HepG2 (cell line): ENCODE data around the gene ILDR2. TPM values are rescaled to one million over a fixed set of nuclear protein-coding genes. Genes with fewer than 3 reads are reported as not detected.

Source experiments
- ATAC-seq: fragments of 200-7000 bp; cut with Tn5 transposase; 3 replicates; pipeline ENCODE4 v1.9.1; 2020; ENCODE audit warnings: mild to moderate bottlenecking, moderate library complexity
- BruUV-seq: library from RNA; stranded (reverse); fragments of 400-500 nt; replicated peaks from 2 replicates; lab custom pipeline; 2021; lab: Mats Ljungman, UMichigan
- CTCF ChIA-PET: fragments of 300-600 bp; formaldehyde crosslinking; extraction: SDS; loops from one replicate; lab custom pipeline; 2021; ENCODE audit warnings: low total read pairs, inconsistent platforms, low intra/inter-chr PET ratio; lab: Yijun Ruan, JAX
- POLR2A ChIA-PET: fragments of 350-600 bp; sonication (Branson Sonifier 250); formaldehyde crosslinking; loops from one replicate; lab custom pipeline; 2020; ENCODE audit warnings: antibody characterized with exemption, inconsistent platforms; lab: Yijun Ruan, JAX
- DNase-seq: peaks from one replicate; pipeline ENCODE4 v3.0.0-alpha.2; 2015; ENCODE audit warnings: low spot score
- FAIRE-seq: peaks from 3 replicates; lab custom pipeline; 2011; peaks lifted over from hg19 to GRCh38; lab: Jason Lieb, UNC
- H2AFZ ChIP-seq: one replicate; pipeline ENCODE4 v1.6.1; 2011; ENCODE audit warnings: low read length, inconsistent platforms
- H3K27ac ChIP-seq: fragments of 300-600 bp; 3 replicates; pipeline ENCODE4 v1.8.0; 2011; ENCODE audit warnings: mixed run types, mild to moderate bottlenecking, mixed read lengths, low read length, inconsistent platforms; ENCODE audit not compliant: insufficient read depth; ENCODE audit errors: extremely low read length
- H3K27me3 ChIP-seq, 2 experiments: fragments of 200-600 bp in 1 of 2; 2 replicates in 1 of 2; 3 replicates in 1 of 2; pipeline versions ENCODE4 v1.6.0 to v1.8.0; 2011; ENCODE audit warnings: low read length in 2 of 2, mild to moderate bottlenecking in 2 of 2, moderate library complexity in 2 of 2, inconsistent platforms in 1 of 2; ENCODE audit not compliant: insufficient read depth in 2 of 2, control insufficient read depth in 1 of 2
- H3K36me3 ChIP-seq, 2 experiments: fragments of 200-600 bp in 1 of 2; replicated peaks in 1 of 2; 2 replicates in 1 of 2; 3 replicates in 1 of 2; pipeline versions ENCODE4 v1.5.1 to v1.8.0; 2011; ENCODE audit warnings: low read length in 2 of 2, inconsistent platforms in 1 of 2; ENCODE audit not compliant: insufficient read depth in 2 of 2, control insufficient read depth in 1 of 2
- H3K4me1 ChIP-seq: 2 replicates; pipeline ENCODE4 v1.5.1; 2012; ENCODE audit warnings: low read length, inconsistent platforms; ENCODE audit not compliant: insufficient read depth
- H3K4me2 ChIP-seq: 2 replicates; pipeline ENCODE4 v1.6.0; 2011; ENCODE audit warnings: low read depth, low read length, inconsistent platforms
- H3K4me3 ChIP-seq, 3 experiments: fragments of 200-600 bp in 1 of 3; sonication (generic), shearing (Covaris generic) in 1 of 3; replicated peaks in 1 of 3; 2 replicates each; pipeline ENCODE4 v1.5.1; 2011 to 2016; ENCODE audit warnings: low read length in 3 of 3, inconsistent platforms in 2 of 3, low read depth in 2 of 3, mild to moderate bottlenecking in 2 of 3, control low read depth in 1 of 3, mixed read lengths in 1 of 3; ENCODE audit not compliant: insufficient read depth in 1 of 3
- H3K79me2 ChIP-seq: one replicate; pipeline ENCODE4 v1.6.1; 2011; ENCODE audit warnings: low read length, inconsistent platforms; ENCODE audit not compliant: insufficient read depth
- H3K9ac ChIP-seq: 2 replicates; pipeline ENCODE4 v1.6.0; 2011; ENCODE audit warnings: mild to moderate bottlenecking, low read depth, low read length, inconsistent platforms; ENCODE audit not compliant: insufficient read depth
- H3K9me3 ChIP-seq: 2 replicates; pipeline ENCODE4 v1.5.1; 2012; ENCODE audit warnings: mild to moderate bottlenecking, low read length
- H4K20me1 ChIP-seq: 2 replicates; pipeline ENCODE4 v1.6.0; 2011; ENCODE audit warnings: inconsistent platforms, mild to moderate bottlenecking, low read length, moderate library complexity; ENCODE audit not compliant: insufficient read depth
- MTA1 ChIP-seq: sonication (generic); formaldehyde crosslinking; IDR thresholded peaks from 2 replicates; pipeline ENCODE4 v1.4.0; 2020; ENCODE audit warnings: missing genetic modification reagents, mild to moderate bottlenecking, borderline replicate concordance
- MTA3 ChIP-seq: sonication (generic); formaldehyde crosslinking; IDR thresholded peaks from 2 replicates; pipeline ENCODE4 v1.4.0; 2020; ENCODE audit warnings: missing genetic modification reagents
- MTF2 ChIP-seq: sonication (generic); formaldehyde crosslinking; IDR thresholded peaks from 2 replicates; pipeline ENCODE4 v1.5.0; 2020; ENCODE audit warnings: missing genetic modification reagents, borderline replicate concordance
- SMARCC2 ChIP-seq: fragments of 450-650 bp; IDR thresholded peaks from 2 replicates; pipeline ENCODE4 v1.6.1; 2017; ENCODE audit warnings: antibody characterized with exemption, mild to moderate bottlenecking
- SRSF9 ChIP-seq: fragments of 200-400 bp; formaldehyde crosslinking; IDR thresholded peaks from 2 replicates; pipeline ENCODE4 v1.6.1; 2018; ENCODE audit warnings: borderline replicate concordance, mild to moderate bottlenecking, low read depth, low read length; ENCODE audit not compliant: insufficient read depth, poor library complexity, severe bottlenecking
- ZNF138 ChIP-seq: sonication (generic); formaldehyde crosslinking; IDR thresholded peaks from 2 replicates; pipeline ENCODE4 v1.5.0; 2020; ENCODE audit warnings: mild to moderate bottlenecking, low read depth, missing genetic modification reagents
- ZNF543 ChIP-seq: sonication (generic); formaldehyde crosslinking; IDR thresholded peaks from 2 replicates; pipeline ENCODE4 v1.4.0; 2020; ENCODE audit warnings: mild to moderate bottlenecking, missing genetic modification reagents
- ZSCAN12 ChIP-seq: sonication (generic); formaldehyde crosslinking; IDR thresholded peaks from 2 replicates; pipeline ENCODE4 v1.9.0; 2021; ENCODE audit warnings: mild to moderate bottlenecking, missing genetic modification reagents
- WGBS: methylation state at CpG from one replicate; pipeline ENCODE4 v1.1.6; 2017; ENCODE audit warnings: low lambda C conversion rate; 5-methylcytosine and 5-hydroxymethylcytosine counted together
- in situ Hi-C: cut with HindIII; loops from 2 replicates; pipeline ENCODE4 v1.10.0; 2017; ENCODE audit warnings: low pct_unique_long_range_greater_than_20kb; ENCODE audit not compliant: extremely low pct_ligation_motif_present
- intact Hi-C: fragments of 100-400 bp; cut with micrococcal nuclease; formaldehyde crosslinking; loops from one replicate; pipeline ENCODE4 v1.10.0; 2022; ENCODE audit not compliant: unreplicated experiment
- polyA plus RNA-seq, 8 experiments: library from polyadenylated mRNA; depleted of rRNA in 3 of 8; stranded (reverse) in 7 of 8; unstranded in 1 of 8; fragments of >200 nt; fragmentation: Illumina TruSeq in 4 of 8; extraction: Trizol in 4 of 8; gene quantifications; 2 replicates each; pipeline versions ENCODE4 v1.2.1 to v1.2.3, GENCODE V29; 2011 to 2016; ENCODE audit warnings: low read depth in 4 of 8, missing spikeins in 1 of 8, mixed read lengths in 1 of 8; ENCODE audit not compliant: insufficient read depth in 1 of 8
- total RNA-seq, 5 experiments: library from RNA; depleted of rRNA; stranded (reverse); fragments of >200 nt; fragmentation: Illumina TruSeq; extraction: Trizol; gene quantifications; 2 replicates each; pipeline ENCODE4 v1.2.3, GENCODE V29; 2016; ENCODE audit warnings: low read depth in 1 of 5
- TF ChIP-seq, protein P1 (sequence below): sonication (generic); formaldehyde crosslinking; IDR thresholded peaks from 2 replicates; pipeline ENCODE4 v1.4.0; 2020; ENCODE audit warnings: low read depth, mild to moderate bottlenecking, missing genetic modification reagents
- TF ChIP-seq, protein P2 (sequence below): sonication (generic); formaldehyde crosslinking; conservative IDR thresholded peaks from 2 replicates; pipeline ENCODE4 v1.8.0; 2022; ENCODE audit warnings: missing genetic modification reagents
- TF ChIP-seq, protein P3 (sequence below): sonication (generic); formaldehyde crosslinking; IDR thresholded peaks from 2 replicates; pipeline ENCODE4 v1.4.0; 2020; ENCODE audit warnings: mild to moderate bottlenecking, missing genetic modification reagents
- TF ChIP-seq, protein P4 (sequence below): sonication (generic); formaldehyde crosslinking; IDR thresholded peaks from 2 replicates; pipeline ENCODE4 v1.9.0; 2021; ENCODE audit warnings: missing genetic modification reagents, borderline replicate concordance

Gene ILDR2
- total and polyA plus RNA-seq, 2 of the 13 experiments (the other 11 are each of a cell fraction or from before 2014, with no cell fraction given), result 0.04 TPM; not detected in 1

DNA sequence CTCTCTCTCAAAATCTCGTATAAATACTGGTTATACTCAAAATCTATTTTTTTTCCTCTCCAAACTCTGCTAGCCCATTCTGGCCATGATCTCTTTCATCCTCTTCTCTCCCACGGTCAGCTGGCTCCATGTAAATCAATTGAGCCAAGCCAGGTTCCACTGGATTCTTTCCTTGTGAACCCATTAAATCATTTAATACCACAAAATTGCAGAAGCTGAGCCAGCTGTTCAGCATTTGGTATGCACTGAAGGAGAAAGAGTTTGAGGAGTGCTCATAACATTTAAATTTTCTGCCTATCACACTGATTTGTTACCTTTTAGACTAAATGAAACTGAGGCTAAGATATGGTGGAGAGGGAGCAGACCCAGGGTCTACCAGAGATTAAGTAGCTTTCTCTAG lies 70.2 kb downstream of the ILDR2 start:
- ChIA-PET CTCF (no interaction called here), POLR2A (no interaction called here)
- Histone ChIP-seq H3K4me1 (no peaks in the 10 kb centered on the region), H4K20me1 (no peaks in the 10 kb centered on the region), H3K4me2 (no peak overlapping the region), H3K27ac (no peak overlapping the region), H3K27me3 (peaks cover 0 to 4% of the 10 kb centered on the region in 2 experiments; a peak in 1 of 5 replicates), H2AFZ (no peak overlapping the region), H3K9me3 (no peaks in the 10 kb centered on the region), H3K4me3 (no peak overlapping the region), H3K9ac (no peak overlapping the region), H3K36me3 (no peaks in the 10 kb centered on the region), H3K79me2 (no peaks in the 10 kb centered on the region)
- TF ChIP-seq, protein P1, sequence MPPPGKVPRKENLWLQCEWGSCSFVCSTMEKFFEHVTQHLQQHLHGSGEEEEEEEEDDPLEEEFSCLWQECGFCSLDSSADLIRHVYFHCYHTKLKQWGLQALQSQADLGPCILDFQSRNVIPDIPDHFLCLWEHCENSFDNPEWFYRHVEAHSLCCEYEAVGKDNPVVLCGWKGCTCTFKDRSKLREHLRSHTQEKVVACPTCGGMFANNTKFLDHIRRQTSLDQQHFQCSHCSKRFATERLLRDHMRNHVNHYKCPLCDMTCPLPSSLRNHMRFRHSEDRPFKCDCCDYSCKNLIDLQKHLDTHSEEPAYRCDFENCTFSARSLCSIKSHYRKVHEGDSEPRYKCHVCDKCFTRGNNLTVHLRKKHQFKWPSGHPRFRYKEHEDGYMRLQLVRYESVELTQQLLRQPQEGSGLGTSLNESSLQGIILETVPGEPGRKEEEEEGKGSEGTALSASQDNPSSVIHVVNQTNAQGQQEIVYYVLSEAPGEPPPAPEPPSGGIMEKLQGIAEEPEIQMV (CRISPR knock-in tag), result no peak
- FAIRE-seq, result no peak
- DNase-seq, result no peak
- BruUV-seq, result no TSS peak
- no peak for ATAC-seq
- in situ Hi-C loops (no loop called here), intact Hi-C loops (no loop called here)
- 0% methylated on average over 2 of the region's 2 CpGs for WGBS

DNA sequence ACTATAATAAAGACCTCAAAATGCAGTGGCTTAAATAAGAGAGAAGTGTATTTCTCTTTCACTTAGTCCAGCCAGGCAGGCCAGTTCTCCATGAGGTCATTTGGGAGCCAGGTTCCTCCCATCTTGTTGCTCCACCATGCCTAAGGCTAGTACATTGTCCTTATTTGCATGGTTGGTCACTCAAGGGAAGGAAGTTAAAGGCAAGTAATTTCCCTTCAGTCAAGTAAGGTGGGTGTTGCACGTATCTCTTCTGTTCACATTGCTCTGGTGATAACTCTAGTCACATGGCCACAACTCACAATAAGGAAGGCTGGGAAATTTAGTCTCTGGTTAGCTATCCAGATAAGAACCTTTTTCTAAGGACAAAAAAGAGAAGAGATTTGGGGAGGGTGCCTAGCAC lies 72.1 kb downstream of the ILDR2 start:
- in situ Hi-C loops, result no loop called here
- CTCF ChIA-PET, result no interaction called here
- Histone ChIP-seq H2AFZ (no peak overlapping the region), H3K9ac (no peak overlapping the region), H4K20me1 (no peaks in the 10 kb centered on the region), H3K4me3 (no peak overlapping the region), H3K79me2 (no peaks in the 10 kb centered on the region), H3K36me3 (no peaks in the 10 kb centered on the region), H3K27ac (no peak overlapping the region), H3K4me2 (no peak overlapping the region), H3K9me3 (no peaks in the 10 kb centered on the region), H3K4me1 (no peaks in the 10 kb centered on the region), H3K27me3 (peaks cover 0 to 4% of the 10 kb centered on the region in 2 experiments; a peak in 1 of 5 replicates)
- WGBS, result 0% methylated on average over 1 of the region's 1 CpG
- FAIRE-seq (no peak), DNase-seq (no peak), ATAC-seq (no peak)
- BruUV-seq, result no TSS peak
- POLR2A ChIA-PET, result no interaction called here
- intact Hi-C loops, result no loop called here
- TF ChIP-seq SMARCC2 (no peak), ZNF138 (CRISPR knock-in tag) (no peak), MTA1 (CRISPR knock-in tag) (no peak), ZNF543 (CRISPR knock-in tag) (no peak), SRSF9 (no peak), MTA3 (no peak), ZSCAN12 (CRISPR knock-in tag) (no peak), MTF2 (CRISPR knock-in tag) (no peak)
- TF ChIP-seq, protein P2, sequence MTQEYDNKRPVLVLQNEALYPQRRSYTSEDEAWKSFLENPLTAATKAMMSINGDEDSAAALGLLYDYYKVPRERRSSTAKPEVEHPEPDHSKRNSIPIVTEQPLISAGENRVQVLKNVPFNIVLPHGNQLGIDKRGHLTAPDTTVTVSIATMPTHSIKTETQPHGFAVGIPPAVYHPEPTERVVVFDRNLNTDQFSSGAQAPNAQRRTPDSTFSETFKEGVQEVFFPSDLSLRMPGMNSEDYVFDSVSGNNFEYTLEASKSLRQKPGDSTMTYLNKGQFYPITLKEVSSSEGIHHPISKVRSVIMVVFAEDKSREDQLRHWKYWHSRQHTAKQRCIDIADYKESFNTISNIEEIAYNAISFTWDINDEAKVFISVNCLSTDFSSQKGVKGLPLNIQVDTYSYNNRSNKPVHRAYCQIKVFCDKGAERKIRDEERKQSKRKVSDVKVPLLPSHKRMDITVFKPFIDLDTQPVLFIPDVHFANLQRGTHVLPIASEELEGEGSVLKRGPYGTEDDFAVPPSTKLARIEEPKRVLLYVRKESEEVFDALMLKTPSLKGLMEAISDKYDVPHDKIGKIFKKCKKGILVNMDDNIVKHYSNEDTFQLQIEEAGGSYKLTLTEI (CRISPR knock-in tag), result no peak
- TF ChIP-seq, protein P3, sequence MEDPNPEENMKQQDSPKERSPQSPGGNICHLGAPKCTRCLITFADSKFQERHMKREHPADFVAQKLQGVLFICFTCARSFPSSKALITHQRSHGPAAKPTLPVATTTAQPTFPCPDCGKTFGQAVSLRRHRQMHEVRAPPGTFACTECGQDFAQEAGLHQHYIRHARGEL, result no peak
- TF ChIP-seq, protein P4, sequence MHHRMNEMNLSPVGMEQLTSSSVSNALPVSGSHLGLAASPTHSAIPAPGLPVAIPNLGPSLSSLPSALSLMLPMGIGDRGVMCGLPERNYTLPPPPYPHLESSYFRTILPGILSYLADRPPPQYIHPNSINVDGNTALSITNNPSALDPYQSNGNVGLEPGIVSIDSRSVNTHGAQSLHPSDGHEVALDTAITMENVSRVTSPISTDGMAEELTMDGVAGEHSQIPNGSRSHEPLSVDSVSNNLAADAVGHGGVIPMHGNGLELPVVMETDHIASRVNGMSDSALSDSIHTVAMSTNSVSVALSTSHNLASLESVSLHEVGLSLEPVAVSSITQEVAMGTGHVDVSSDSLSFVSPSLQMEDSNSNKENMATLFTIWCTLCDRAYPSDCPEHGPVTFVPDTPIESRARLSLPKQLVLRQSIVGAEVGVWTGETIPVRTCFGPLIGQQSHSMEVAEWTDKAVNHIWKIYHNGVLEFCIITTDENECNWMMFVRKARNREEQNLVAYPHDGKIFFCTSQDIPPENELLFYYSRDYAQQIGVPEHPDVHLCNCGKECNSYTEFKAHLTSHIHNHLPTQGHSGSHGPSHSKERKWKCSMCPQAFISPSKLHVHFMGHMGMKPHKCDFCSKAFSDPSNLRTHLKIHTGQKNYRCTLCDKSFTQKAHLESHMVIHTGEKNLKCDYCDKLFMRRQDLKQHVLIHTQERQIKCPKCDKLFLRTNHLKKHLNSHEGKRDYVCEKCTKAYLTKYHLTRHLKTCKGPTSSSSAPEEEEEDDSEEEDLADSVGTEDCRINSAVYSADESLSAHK (CRISPR knock-in tag), result no peak
